ENCODE results near the gene ILF2.

Gene ILF2

GRCh38 chr1:153633754-153634665 is 36.8 kb downstream of the ILF2 start, which contains the start of gene CHTOP:
TSS of gene CHTOP (plus strand) at chr1:153634066. CDS start at chr1:153636589, 2,523 bp downstream.
- peak; percentile 90 for TF ChIP-seq TAF1 (IDR thresholded peaks at IDR 0.05; ENCODE audit: borderline replicate concordance, insufficient read depth, low read length)
- TF ChIP-seq SIN3A (IDR thresholded peaks at IDR 0.05; ENCODE audit: borderline replicate concordance, insufficient read depth, low read length), result peak; percentile 91; the same call in 1 of the 2 replicates
- 0 out of 4 replicates have a peak, but pooled peaks of 1 of the 2 experiments have one; percentile 7 for TF ChIP-seq REST (IDR thresholded peaks at IDR 0.05; ENCODE audit: insufficient read depth in 1 of 2, low read depth in 2 of 2, low read length in 2 of 2)
- TF ChIP-seq POLR2AphosphoS5 (IDR thresholded peaks at IDR 0.05; ENCODE audit: low read depth, low read length), result peak; percentile 96
- no peak for TF ChIP-seq FOXP2 (optimal IDR thresholded peaks at IDR 0.05; ENCODE audit: borderline replicate concordance, extremely low read depth, extremely low read length, insufficient read depth)

- no peak for TF ChIP-seq POLR2AphosphoS5 (IDR thresholded peaks at IDR 0.05; ENCODE audit: low read depth, low read length)
- no peak for TF ChIP-seq REST (IDR thresholded peaks at IDR 0.05; ENCODE audit: insufficient read depth in 1 of 2, low read depth in 2 of 2, low read length in 2 of 2)
- TF ChIP-seq SIN3A (IDR thresholded peaks at IDR 0.05; ENCODE audit: borderline replicate concordance, insufficient read depth, low read length), result no peak
- no peak for TF ChIP-seq FOXP2 (optimal IDR thresholded peaks at IDR 0.05; ENCODE audit: borderline replicate concordance, extremely low read depth, extremely low read length, insufficient read depth)
Measured at GRCh38 chr1:153633161-153633753, 37.5 kb downstream of the ILF2 start.

- TF ChIP-seq TAF1 (IDR thresholded peaks at IDR 0.05; ENCODE audit: borderline replicate concordance, insufficient read depth, low read length), result no peak
- TF ChIP-seq FOXP2 (optimal IDR thresholded peaks at IDR 0.05; ENCODE audit: borderline replicate concordance, extremely low read depth, extremely low read length, insufficient read depth), result no peak
- no peak for TF ChIP-seq POLR2AphosphoS5 (IDR thresholded peaks at IDR 0.05; ENCODE audit: low read depth, low read length)
- no peak for TF ChIP-seq SIN3A (IDR thresholded peaks at IDR 0.05; ENCODE audit: borderline replicate concordance, insufficient read depth, low read length)
- no peak for TF ChIP-seq REST (IDR thresholded peaks at IDR 0.05; ENCODE audit: insufficient read depth in 1 of 2, low read depth in 2 of 2, low read length in 2 of 2)
Measured at GRCh38 chr1:153631047-153632022, 39.5 kb downstream of the ILF2 start.

- TF ChIP-seq FOXP2 (optimal IDR thresholded peaks at IDR 0.05; ENCODE audit: borderline replicate concordance, extremely low read depth, extremely low read length, insufficient read depth) (no peak), TAF1 (IDR thresholded peaks at IDR 0.05; ENCODE audit: borderline replicate concordance, insufficient read depth, low read length) (no peak), REST (IDR thresholded peaks at IDR 0.05; ENCODE audit: insufficient read depth in 1 of 2, low read depth in 2 of 2, low read length in 2 of 2) (no peak)
Measured at GRCh38 chr1:153630384-153630783, 40.4 kb downstream of the ILF2 start.
